Liver (tissue), 5 donors: ENCODE measurements around the gene TRIM7. TPM values are rescaled to one million over a fixed set of nuclear protein-coding genes. Genes with fewer than 3 reads are reported as not detected.

Experiments used
- polyA plus RNA-seq, 2 donors: library from polyadenylated mRNA; stranded (reverse) in 1 of 2; unstranded in 1 of 2; fragments of 200-250 nt in 1 of 2; fragments of >200 nt in 1 of 2; fragmentation: Nextera tagmentation in 1 of 2; extraction: Ambion mirVana in 1 of 2; gene quantifications; one replicate each; pipeline versions ENCODE4 v1.2.1 to v1.2.3, GENCODE V29; 2013 to 2015
- small RNA-seq: library from RNA; depleted of rRNA; stranded (forward); fragments of <200 nt; gene quantifications from one replicate; pipeline ENCODE3, GENCODE V24; 2014
- total RNA-seq, 2 donors: library from RNA; depleted of rRNA; stranded (reverse); fragments of >200 nt; gene quantifications; one replicate each; pipeline ENCODE4 v1.2.3, GENCODE V29; 2014
- donor health status: healthy.
- donor health status: healthy.
- donor health status: healthy.

The TRIM7 gene
- total and polyA plus RNA-seq, 4 donors: 0.10 to 0.50 (median 0.14) TPM; not detected in 1

Small RNA genes within 50 kb of the gene (small RNA-seq; reads per million reads assigned to genes)
- gene MIR4638 (not detected), gene SNORD95 (not detected), gene SNORD96A (not detected)

Other genes with a start within 250 kb of the TRIM7 start
- gene BTNL3, start 216.3 kb downstream of the TRIM7 start, total RNA-seq: under 1 TPM in 1 of 2 donors, not detected in 1; 0.19 TPM
- gene BTNL3, start 216.3 kb downstream of the TRIM7 start, polyA plus RNA-seq: under 1 TPM in 1 of 2 donors, not detected in 1; 0.08 TPM
- 10 to 100 TPM in 1 of 2 donors, 1 to 10 TPM in 1; 1.4 to 12.0 TPM for gene BTNL9, start 164.9 kb downstream of the TRIM7 start, total RNA-seq
- gene BTNL9, start 164.9 kb downstream of the TRIM7 start, polyA plus RNA-seq: 1 to 10 TPM; 4.6 to 4.8 TPM
- not detected for gene OR2V1, start 74.0 kb downstream of the TRIM7 start, total RNA-seq
- not detected for gene OR2V1, start 74.0 kb downstream of the TRIM7 start, polyA plus RNA-seq
- gene OR2V2, start 57.6 kb downstream of the TRIM7 start, total RNA-seq: not detected
- gene OR2V2, start 57.6 kb downstream of the TRIM7 start, polyA plus RNA-seq: not detected
- 10 to 100 TPM in 1 of 2 donors, 1 to 10 TPM in 1; 9.6 to 12.3 TPM for gene TRIM41, start 18.1 kb upstream of the TRIM7 start, total RNA-seq
- 10 to 100 TPM in 1 of 2 donors, 1 to 10 TPM in 1; 2.8 to 14.1 TPM for gene TRIM41, start 18.1 kb upstream of the TRIM7 start, polyA plus RNA-seq
- 1,000 to 10,000 TPM in 1 of 2 donors, 100 to 1,000 TPM in 1; 967 to 2,255 TPM for gene RACK1, start 38.7 kb upstream of the TRIM7 start, total RNA-seq
- 100 to 1,000 TPM; 310 to 913 TPM for gene RACK1, start 38.7 kb upstream of the TRIM7 start, polyA plus RNA-seq
- 10 to 100 TPM in 1 of 2 donors, 1 to 10 TPM in 1; 8.7 to 11.4 TPM for gene TRIM52, start 55.9 kb upstream of the TRIM7 start, total RNA-seq
- 1 to 10 TPM; 2.8 to 3.9 TPM for gene TRIM52, start 55.9 kb upstream of the TRIM7 start, polyA plus RNA-seq
- 1 to 10 TPM in 1 of 2 donors, not detected in 1; 1.3 TPM for gene OR4F3, start 162.1 kb upstream of the TRIM7 start, total RNA-seq
- not detected for gene OR4F3, start 162.1 kb upstream of the TRIM7 start, polyA plus RNA-seq